Activated CD8-positive, alpha-beta memory T cell treated with anti-CD3 and anti-CD28 coated beads, Interleukin-2, amount 50 U/mL, for 1 hour (primary cell): ENCODE data around the gene USP28.
"Not testable (repeated sequence)": the region's sequence is repeated elsewhere in the genome, so short reads cannot be mapped to it uniquely, and the experiment has no call there.

ENCODE experiments used
- DNase-seq: peaks from one replicate; pipeline ENCODE4 v3.0.0-alpha.2; 2020; ENCODE audit errors: extremely low read depth

The USP28 gene

DNA sequence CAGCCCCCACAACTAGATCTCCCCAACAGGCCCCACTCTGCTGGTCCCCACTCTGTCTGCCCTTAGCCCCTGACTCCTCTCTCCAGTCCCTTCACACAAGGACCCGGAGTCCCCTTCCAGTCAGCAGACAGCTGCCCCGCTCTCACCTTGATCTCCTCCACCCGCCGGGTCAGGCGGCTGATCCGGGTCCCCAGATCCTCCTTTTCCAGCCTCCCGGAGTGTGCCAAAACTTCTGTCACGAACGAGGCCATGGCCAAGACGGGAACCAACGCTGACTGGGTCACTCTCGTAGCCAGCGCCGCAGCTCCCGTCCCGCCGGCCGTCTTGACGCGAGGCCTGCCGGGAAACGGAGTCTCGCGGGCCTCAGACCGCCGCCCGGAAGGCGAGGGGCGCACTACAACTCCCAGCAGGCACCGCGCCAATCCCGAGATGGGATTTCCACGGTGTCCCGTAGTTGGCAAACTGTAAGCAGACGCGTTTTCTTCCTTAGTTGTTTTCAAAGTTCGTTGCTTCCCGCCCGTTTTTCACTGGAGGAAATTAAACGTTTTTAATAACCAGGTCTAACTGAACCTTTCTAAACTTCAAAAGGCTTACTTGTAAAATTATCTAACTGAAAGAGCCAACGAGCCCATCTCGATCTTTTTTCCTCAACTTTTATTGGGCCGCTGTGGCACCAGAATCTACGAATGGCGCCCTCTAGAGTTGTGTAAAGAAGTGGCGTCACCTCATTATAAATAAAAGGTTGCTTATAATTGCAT lies 101.8 kb downstream of the USP28 start, which contains the start of gene ZW10:
ZW10 (minus strand) TSS at position 277 of the 758 bp plus-strand sequence; CDS start at position 251, 26 bp downstream.
- DNase-seq = peak; percentile 64

DNA sequence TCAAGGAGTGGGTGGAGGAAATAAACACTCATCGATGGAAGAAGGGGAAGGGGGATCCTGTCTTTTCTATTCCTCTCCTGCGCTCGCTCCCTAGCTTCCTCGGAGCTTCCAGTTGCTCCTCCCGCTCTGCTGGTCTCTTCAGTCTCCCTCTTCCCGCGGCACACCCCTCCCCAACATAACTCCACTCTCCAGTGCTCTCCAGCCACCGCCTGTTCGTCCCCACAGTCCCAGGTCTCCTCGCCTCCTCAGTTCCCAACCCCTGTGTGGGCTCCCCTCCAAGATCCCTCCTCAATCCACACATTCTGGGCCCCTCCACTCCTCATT lies 102.3 kb downstream of the USP28 start:
- DNase-seq = no peak

DNA sequence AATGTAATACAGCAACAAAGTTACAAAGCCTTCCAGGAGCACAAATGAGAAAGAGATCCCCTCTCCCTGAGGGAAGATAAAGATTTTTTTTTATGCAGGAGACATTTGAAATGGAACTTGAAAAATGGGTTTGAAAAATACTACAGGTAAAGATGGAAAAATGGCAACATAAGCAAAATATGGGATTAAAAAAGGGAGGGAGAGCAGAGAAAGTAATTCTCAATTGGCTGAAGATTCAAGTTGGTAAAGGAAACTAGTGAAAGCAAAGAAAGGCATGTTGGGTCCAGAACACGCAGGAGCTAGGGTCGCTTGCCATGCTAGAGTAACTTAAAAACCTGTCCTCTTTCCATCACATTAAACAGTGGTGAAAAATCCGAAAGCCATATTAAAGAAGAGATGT lies 103.4 kb downstream of the USP28 start:
- DNase-seq = no peak

DNA sequence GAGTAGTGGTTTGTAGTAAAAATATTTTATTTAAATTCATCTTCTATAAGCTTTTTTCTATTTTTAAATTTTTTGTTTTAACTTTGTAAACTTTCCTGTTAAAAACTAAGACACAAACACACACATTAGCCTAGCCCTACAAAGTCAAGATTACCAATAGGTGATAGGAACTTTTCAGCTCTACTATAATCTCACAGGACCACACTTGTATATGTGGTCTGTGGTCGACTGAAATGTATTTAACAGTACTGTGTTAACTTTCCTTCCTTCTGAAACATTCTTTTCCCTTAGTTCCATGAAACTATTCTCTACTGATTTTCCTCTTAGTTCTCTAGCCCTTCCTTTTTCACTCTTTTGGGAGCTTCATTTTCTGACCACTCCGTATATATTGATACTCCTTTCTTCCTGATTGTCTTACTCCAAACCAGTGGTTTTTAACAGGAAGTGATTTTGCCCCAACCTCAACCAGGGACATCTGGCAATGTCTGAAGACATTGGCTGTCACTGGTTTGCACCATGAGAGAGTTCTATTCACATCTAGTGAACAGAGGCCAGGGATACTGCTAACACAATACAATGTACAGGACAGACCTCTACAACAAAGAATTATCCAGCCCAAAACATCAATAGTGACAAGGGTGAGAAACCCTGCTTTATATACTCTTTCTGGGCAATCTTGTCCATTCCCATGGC lies 110.7 kb downstream of the USP28 start:
- DNase-seq = no peak

DNA sequence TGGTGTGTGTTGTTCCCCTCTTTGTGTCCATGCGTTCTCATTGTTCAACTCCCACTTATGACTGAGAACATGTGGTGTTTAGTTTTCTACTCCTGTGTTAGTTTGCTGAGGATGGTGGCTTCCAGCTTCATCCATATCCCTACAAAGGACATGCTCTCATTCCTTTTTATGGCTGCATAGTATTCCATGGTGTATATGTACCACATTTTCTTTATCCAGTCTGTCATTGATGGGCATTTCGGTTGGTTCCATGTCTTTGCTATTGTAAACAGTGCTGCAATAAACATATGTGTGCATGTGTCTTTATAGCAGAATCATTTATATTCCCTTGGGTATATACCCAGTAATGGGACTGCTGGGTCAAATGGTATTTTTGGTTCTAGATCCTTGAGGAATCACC lies 112.3 kb downstream of the USP28 start:
- not testable (repeated sequence) for DNase-seq

DNA sequence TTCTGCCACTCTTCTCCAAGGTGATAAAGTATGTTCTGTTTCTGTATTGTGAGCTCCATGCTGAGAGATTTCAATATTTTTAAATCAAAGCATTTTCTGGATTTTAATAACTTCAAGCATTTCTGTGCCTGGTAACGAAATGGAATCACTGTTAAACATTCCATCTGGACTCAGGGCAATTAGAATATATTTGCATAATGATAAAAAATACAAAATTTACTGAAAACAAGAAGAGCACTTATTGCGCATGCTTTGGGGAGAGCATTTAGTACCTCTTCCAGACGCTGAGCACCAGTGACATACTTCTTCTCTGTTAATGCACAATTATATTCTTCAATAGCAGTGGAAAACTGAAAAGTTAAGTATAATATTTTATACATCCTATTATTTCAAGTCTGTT lies 115.1 kb downstream of the USP28 start:
- DNase-seq = no peak

DNA sequence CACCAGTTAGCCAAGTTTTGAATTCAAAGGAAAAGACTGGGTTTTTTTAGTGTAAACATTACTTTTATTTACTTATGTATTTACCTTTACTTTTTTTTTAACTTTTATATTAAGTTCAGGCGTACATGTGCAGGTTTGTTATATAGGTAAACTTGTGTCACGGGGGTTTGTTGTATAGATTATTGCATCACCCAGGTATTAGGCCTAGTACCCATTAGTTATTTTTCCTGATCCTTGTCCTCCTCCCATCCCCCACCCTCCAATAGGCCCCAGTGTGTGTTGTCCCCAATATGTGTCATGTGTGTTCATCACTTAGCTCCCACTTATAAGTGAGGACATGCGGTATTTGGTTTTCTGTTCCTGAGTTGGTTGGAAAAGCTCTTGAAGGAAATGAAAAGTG lies 122.4 kb downstream of the USP28 start:
- DNase-seq = no peak
